Stimulated activated CD4-positive, alpha-beta T cell treated with anti-CD3 and anti-CD28 coated beads, Interleukin-12 subunit alpha, Interleukin-12 subunit beta, amount 100 ng/mL, for 24 hours (primary cell): ENCODE measurements around the gene SLC43A3.

Experiments used
- DNase-seq, 2 experiments: peaks; one replicate each; pipeline ENCODE4 v3.0.0-alpha.2; 2020; ENCODE audit warnings: low read depth in 2 of 2

Gene SLC43A3

DNA sequence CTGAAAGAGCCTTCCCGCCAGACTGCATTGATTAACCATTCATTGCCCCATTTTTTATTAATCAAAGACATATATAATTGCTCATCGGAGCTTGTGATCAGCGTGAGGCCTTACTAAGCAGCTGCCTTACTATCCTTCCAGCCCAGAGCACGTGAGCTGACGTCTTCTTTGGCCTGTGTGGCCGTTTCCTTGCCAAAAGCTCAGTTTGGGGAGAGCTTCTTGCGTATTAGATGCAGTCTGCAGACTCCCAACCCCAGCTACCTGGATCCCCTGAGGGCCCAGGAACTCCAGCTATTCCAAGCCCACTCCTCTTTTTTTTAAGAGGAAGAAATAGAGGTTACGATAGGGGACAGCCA lies 784 bp upstream of the SLC43A3 start:
- no peak for DNase-seq

DNA sequence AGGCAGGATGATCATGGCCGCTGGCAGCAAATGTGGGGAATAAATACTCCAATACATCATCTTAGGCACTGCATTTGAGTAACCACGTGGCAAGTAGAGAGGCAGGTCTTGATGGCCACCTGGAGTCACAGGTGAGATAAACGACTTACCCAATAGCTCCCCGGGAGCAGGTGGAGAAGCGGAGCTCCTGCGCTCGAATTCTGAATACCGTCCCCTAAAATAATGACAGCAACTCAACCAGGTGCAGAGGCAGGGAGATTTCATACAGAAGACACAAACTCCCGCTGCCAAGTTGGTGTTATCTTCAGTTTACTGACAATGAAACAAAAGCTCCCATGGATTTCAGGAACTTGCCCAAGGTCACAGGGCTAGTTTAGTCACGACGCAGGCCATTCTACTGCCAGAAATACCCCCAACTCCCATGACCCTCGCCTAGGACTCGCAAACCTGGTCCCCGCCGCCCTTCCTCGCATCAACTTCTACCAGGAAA lies 437 bp downstream of the SLC43A3 start:
- DNase-seq = no peak

DNA sequence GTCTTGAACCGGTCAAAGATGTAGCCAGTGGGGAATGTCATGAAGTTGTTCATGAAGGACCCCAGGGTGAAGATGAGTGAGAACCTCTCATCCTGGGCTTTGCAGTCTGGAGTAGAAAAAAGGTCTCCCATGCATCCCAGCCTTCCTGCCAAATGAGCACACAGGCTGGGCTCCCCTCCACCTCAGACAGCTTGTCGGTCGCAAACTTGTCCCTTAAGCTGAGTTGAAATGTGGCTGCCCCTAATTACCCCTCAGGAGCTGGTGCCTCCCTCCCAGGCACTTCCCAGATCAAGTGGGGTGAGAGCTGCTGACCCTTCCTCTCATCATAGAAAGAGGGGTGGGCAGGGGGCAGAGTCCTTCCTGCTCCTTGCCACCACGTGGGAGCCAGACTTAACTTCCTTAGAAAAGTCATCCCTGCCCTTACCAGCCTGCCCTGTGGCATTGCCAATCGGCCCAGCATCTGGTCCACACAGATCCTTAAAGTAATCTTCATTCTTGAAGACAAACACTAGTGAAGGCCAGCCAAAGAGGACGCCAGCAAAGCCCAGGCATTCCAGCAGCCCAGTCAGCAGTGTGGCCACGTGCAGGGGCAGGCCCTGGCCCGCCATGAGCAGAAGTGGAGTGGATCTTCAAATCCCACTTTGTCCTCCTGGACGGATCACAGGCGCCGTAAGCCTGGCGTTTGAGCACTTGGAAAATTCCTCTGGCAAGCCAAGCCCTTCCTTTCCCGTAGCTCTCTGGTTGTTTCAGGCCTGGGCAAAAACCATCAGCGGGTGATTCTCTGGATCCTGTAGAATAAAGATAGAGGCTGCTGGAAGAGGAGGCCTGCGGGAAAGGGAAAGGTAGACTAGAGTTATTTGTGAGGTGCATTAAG lies 1.1 kb downstream of the SLC43A3 start:
- no peak for DNase-seq

DNA sequence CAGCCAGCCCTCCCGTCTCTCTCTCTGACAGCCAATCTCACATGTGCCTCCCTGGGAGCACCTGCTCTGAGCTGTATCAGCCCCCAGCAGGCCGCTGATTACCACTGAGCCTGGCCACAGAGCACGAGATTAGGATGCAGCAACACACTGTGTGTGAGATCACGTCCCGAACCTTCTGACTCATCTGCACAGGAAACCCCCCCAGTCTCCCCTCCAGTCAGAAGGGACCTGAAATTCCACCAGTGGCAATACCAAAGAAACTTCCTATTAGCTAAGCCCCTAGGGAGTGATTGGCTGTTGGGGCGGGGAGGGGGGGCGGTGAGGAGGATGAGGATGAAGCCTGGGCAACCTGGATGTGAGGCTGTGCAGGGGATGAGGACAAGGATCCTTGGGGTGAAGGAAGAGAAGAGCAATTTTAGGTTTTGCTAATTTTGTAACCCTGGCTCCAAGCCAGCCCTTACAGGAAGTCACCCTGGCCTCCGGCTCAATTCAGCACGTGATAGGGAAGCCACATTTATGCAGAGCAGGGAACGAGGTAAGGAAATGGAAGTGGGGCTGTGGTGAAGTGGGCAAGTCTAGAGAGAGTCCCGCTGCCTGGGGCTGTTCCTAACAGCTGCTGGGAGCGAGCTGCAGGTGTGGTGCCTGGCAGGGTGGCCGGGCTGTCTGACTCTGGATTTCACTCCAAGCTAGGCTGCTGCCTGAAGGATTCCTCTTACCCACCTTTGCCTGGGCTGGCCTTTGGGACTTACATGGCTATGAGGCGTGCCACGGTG lies 1.9 kb downstream of the SLC43A3 start:
- DNase-seq = peak; percentile 80 to 83

DNA sequence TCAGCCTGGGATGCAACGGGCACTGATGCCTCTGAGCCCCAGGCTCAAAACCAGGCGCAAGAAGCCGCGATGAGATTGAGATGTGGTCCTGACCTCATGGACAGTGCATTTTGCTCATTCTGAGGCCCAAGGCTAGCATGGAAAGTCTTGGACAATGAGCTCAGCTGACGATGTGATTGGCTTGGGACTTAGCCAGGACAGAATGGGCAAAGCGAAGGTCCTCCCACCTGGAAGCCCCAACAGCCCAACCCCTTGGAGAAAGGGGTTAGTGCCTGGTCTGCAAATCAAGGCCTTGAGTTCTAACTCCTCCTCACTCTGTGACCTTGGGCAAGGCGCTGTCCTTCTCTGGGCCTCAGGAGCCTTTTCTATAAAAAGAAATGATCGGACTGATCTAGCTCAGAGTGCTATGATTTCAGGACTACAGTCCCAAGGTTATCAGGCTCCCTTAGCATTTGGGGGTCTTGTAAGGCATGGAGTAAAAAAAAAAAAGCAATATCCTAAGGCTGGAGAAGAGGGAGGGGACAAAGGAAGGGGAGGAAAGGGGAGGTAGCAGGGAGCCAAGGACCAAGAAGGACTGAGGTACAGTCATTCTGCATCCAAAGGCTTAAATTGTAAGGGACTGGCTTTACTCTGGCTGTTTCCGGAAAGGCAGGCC lies 2.7 kb downstream of the SLC43A3 start:
- DNase-seq = no peak

DNA sequence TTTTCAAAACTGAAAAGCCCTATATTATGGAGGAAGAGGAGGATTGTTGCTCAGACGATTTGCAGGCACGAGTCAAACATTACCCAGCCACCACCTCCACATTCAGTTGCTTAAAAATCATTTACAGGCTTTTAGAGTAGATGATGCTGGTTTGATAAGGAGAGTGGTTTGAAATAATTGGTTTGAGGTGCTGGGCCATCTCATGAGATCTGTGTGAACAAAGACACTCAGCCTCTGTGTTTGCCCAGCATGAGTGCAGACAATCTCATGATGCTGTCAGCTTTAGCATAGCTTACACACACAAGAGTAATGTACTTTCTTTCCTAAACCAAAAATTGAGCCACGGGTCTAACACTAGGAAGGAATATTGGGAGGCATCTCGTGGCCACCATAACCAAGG lies 4.3 kb downstream of the SLC43A3 start:
- DNase-seq = no peak

DNA sequence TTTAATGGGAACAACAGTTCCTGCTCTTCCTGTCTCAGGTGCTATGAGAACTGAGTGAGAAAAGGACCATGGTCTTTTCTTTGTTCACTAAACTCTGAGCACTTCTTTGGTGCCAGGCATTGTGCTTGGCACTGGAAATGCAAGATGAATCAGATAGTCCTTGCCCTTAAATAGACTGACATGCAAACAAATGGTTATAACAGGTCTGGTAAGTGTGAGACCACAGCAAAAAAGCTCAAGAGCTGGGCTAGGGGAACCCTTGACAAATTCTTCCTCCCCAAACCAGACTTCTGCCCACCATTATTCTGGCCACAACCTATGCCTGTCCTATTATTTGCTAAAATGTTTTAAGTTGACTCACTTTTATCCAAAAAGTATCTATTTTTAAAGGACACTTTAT lies 5.1 kb downstream of the SLC43A3 start:
- no peak for DNase-seq

DNA sequence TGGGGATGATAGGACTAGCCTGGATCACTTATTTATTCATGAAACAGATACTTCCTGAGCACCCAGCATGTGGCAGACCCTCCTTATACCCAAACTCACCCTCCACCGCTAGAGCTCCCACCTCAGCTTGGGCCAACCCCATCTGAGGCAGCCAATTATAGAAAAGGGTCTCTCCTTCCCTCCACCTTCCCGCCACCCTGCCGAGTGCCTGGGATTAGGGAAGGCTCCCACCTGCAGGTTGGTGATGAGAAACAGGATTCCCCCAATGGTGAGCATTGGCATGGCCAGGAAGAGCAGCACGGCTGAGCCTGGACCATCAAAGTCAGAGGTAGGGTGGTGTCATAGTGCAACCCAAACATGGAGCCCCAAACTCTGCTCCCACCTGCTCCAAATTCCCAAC lies 5.9 kb downstream of the SLC43A3 start:
- DNase-seq = no peak

DNA sequence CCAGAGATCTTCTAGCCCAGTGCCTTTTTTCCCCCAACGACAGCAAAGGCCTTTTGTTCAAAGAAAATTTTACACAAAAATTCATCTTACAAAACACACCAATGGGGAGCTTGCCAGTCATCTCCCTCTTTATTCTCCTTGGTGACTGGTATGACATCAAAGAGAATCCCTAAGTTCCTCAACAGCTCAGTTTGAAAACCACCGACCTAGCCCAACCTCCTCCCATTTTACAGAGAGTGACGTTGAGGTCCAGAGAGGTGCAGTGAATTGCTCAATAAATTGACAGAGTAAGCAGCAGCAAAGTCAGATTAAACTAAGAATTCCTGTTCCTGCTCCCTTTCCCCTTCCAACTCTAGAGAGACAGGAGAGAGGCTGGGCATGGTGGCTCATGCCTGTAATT lies 7.8 kb downstream of the SLC43A3 start:
- DNase-seq = no peak

DNA sequence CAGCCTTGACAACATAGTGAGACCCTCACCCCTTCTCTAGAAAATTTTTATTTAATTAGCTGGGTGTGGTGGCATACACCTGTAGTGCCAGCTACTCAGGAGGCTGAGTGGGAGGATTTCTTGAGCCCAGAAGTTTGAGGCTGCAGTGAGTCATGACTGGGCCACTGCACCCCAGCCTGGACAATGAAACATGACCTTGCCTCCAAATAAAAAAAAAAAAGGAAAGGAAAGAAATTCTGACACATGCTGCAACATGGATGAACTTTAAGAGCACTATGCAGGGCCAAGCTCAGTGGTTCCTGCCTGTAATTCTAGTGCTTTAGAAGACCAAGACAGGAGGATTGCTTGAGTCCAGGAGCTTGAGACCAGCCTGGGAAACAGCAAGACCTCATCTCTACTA lies 8.8 kb downstream of the SLC43A3 start:
- no peak for DNase-seq

DNA sequence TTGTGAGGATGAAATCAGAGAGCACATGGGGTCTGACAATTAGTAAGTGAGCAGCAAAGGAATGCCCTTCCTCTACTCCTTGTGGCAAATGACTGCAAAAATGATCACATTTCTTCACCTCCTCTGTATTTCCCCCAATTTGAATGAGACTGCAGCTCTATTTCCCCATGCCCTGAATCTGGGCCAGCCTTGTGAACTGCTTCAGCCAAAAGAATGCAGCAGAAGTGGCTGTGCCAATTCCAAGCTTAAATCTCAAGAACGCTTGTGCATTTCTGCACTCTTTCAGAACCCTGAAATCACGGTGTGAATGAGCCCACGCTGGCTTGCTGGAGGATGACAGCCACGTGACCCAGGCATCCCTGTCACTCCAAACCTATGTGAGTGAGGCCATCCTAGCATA lies 9.9 kb downstream of the SLC43A3 start:
- no peak for DNase-seq

DNA sequence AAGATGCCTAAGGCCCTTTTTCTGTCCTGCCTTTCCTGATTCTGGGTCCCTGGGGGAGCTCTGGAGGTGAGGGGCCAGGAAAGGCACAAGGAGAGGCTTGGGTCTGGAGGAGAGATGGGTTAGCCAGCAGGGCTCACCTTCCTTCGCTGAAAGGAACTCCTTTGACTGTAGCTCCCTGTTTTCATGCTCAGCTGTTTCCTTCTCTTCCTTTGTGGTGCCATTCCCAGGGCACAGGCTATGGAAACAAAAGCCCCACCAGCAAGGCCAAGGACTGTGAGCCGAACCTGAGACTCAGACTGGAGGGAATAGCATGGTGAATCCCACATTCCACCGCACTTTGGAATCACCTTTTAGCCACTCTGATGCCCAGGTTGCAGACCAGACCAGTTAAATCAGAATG lies 10.5 kb downstream of the SLC43A3 start:
- DNase-seq = no peak

DNA sequence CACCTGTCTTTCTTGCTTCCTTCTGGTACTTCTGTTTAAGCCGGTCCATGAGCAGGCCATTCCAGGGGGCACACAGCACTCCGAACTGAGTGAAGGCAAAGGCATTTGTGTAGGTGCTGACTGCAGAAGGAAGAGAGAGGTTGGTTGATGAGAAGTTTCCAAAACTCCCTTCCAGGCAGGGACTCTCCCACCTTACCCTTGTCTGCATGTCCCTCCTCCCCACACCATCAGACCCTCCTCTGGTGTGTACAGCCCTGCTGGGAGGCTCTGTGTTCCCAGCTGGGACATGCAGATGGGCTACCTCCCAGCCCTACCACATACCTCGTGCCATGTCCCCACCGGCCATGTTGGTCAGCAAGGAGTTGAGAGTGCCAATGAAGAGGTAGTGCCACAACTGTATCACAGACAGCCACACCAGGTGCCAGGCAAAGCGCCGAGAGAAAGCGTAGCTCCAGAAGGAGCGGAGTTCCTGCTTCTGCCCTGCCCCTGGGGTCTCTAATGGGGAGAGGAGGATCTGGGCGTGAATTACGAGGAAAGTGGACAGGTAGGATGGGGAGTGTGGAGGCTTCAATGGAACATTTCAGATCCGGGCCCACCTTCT lies 12.2 kb downstream of the SLC43A3 start:
- no peak for DNase-seq

DNA sequence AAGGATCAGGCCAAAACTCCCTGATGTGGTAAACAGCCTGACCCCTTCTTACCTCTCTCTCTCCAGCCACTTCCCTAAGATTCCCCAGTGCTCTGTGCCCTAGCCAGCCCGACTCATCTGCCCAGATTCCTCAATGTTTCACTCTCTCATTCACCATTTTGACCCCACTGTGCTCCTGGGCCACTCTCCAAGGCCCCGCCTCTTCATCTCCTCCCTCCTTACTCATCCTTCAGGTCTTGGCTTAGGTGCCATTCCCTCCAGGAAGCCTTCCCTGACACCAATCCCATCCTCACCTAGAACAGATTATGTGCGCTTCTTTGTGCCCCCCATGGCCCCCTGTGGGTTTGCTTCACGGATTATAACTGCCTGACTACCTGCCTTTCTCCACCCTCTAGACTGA lies 13.2 kb downstream of the SLC43A3 start:
- no peak for DNase-seq

DNA sequence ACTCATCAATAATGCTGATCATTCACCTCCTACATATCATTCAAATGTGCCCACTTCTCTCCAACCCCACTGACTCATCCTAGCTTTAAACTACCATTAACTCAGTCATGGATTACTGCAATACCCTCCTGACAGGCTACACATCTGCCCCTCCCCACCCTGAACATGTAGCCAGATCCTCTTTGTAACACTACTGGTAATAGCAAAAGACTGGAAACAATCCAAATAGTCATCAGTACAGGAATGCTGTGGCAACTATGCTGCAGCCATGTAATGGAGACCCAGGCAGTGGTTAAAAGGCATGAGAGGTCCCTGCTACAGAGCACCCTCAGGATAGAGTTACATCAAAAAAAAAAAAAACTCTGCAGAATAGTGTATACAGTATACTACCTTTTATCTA lies 16.6 kb downstream of the SLC43A3 start:
- DNase-seq = no peak

DNA sequence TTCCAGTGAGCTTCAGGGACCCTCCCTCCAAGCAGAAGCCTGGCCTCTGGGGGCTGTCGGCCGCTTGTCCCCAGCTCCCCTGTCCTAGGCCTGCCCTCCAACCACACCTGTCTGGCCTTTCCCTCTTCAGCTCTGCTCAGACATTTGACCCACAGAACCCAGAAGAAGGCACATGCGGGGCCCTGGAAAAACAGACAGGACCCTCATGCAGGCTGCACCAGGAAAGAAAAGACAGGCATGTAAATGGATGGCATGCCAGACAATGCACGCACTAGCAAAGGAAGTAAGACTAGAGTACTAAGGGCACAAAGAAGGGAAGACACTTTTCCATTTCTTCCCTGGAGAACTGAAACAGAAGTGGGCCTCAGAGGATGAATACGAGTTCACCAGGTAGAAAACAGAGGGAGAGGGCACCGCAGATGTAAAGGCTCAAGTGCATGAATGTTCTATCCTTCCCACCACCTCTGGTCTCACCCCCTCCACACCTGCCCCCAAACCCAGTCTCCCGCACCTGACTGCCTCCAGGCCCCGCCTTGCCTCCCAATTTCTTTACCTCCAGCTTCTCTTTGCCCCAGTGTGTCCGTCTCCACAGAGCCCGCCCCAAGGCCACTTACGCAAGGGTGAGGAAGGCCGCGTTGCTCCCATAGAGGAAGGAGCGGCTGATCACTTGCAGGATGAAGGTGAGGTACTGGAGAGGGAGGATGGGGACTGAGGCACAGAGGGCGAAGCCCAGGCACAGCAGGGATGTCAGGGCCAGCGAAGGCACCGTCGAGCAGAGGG lies 17.4 kb downstream of the SLC43A3 start:
- no peak for DNase-seq

DNA sequence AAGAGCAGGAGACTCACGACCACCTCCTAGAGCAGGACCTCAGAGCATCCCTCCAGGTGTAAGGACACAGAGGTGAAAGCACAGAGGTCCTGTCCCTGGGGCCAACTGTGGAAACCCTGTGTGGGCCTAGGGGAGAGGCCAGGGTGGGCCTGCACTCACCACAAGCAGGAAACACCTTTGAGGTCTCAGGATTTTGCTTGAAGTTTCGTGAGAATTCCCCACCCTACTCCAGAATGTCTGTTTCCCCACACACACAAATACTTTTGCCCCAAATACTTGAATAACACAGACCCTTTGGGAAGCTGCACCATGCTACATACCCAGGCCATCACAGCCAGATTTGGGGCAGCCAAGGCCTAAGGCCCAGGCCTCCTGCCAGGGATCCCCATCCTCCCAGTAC lies 18.1 kb downstream of the SLC43A3 start:
- no peak for DNase-seq

DNA sequence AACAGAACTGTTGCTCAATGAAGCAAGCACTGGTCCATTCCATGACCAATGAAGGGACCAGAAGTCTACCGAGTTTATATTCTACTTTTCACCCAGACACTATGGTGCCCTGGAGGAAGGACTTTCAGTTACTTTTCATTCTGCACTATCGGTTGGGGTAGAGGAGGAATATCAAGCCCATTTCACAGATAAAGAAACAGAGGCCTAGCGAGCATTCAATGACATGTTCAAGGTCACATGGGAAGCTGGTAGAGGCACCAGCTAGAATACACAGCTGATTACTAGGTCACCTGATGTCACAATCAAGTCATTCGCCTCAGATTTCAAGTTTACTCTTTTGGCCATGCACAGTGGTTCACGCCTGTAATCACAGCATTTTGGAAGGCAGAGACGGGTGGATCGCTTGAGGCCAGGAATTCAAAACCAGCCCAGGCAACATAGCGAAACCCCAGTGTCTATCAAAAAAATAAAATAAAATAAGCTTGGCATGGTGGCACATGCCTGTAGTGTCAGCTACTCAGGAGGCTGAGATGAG lies 18.9 kb downstream of the SLC43A3 start:
- DNase-seq = no peak

DNA sequence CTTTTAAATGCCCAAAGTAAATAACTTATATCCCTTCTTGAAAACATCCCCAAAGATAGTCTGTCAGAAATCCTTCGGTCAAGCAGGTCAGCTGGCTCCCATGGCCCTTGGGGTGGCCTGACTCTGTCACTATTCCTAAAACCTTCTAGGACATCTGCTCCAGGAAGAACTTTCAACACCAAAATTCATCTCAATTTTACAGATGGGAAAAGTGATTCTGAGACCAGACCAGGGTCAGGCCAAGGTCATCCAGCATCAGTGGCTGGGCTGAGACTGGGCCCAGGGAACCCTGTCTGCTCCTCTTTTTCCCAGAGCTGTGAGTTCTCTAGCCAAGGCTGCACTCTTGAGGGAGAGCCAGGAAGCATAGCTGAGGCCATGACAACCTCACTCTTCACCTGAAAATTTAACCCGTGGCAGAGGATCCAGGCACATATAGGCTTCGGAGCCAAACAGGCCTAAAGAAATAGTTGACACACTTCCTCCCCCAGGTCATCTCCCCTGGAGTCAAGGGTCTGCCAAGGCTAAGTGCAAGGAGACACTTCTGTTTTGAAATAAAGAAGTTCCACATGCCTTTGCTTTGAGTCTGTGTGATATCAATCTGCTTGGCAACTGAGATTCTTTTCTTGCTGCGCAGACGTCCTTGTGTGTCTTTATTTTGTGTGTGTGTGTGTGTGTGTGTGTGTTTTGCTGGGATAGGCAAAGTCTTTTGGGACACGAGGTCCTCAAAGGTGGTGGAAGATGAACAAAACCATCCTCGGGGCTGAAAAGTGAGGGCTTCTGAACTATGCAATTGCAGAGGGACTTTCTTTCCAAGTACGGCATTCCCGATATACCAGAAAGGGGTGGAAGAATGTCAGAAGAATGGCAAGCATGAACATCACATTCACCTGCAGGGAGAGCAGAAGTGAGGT lies 19.7 kb downstream of the SLC43A3 start:
- no peak for DNase-seq

DNA sequence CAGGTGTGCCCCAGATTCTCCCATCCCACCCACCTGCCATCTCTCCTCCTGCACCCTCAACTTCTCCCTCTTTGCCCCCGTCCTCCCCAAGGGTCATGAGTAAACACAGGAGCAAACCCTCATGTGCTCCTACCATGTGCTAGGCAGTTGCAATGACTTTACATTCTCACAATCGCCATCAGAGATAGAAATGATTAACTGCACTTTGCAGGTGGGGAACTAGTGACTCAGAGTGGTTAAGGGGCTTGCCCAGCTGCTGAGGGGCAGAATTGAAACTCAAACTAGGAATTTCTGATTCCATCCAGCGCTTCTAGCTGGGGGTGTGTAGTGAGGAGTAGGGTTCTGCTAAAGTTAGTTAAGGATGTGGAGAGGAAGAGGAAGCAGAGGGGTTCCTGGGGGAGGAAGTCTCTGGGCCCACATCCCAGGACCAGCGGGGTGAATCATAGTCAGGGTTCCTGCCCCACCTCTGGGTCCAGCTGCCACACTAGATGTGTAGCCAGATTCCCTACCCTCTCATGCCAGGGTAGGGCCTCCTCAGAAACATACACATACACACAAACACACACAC lies 20.5 kb downstream of the SLC43A3 start:
- peak; percentile 27 to 30 for DNase-seq
